Stomach (tissue), 9 donors: ENCODE data around the gene MTMR12. TPM values are rescaled to one million over a fixed set of nuclear protein-coding genes. Genes with fewer than 3 reads are reported as not detected.

Experiments
- DNase-seq, 2 donors: peaks; one replicate each; pipeline versions ENCODE4 v3.0.0 to v3.0.0-alpha.2; 2013 to 2019
- H3K27ac ChIP-seq, 5 donors: fragments of 200-600 bp in 4 of 5; sonication (generic) in 4 of 5; one replicate each; pipeline ENCODE4 v1.5.1; 2013 to 2019; ENCODE audit warnings: mild to moderate bottlenecking in 1 of 5, moderate library complexity in 1 of 5
- H3K27me3 ChIP-seq, 3 donors: fragments of 200-600 bp; sonication (generic); one replicate each; pipeline ENCODE4 v1.5.1; 2017 to 2019; ENCODE audit warnings: mixed run types in 1 of 3
- H3K36me3 ChIP-seq, 4 donors: fragments of 200-600 bp; sonication (generic); 1 replicate in 3 of 4; 2 replicates in 1 of 4; pipeline ENCODE4 v1.5.1; 2016 to 2019
- H3K4me1 ChIP-seq, 4 donors: fragments of 200-600 bp; sonication (generic); one replicate each; pipeline ENCODE4 v1.5.1; 2016 to 2019
- H3K4me3 ChIP-seq, 4 donors: fragments of 200-600 bp; sonication (generic) in 3 of 4; one replicate each; pipeline ENCODE4 v1.5.1; 2016 to 2019; ENCODE audit warnings: mild to moderate bottlenecking in 1 of 4
- H3K9me3 ChIP-seq, 4 donors: fragments of 200-600 bp; sonication (generic); one replicate each; pipeline ENCODE4 v1.5.1; 2016 to 2019
- EP300 ChIP-seq: sonication (generic); formaldehyde crosslinking; IDR thresholded peaks from one replicate; pipeline ENCODE4 v1.6.1; 2017; ENCODE audit warnings: antibody characterized with exemption
- POLR2A ChIP-seq, 4 donors: fragments of 450-650 bp; IDR thresholded peaks; one replicate each; pipeline ENCODE4 v1.6.1; 2016; ENCODE audit warnings: antibody characterized with exemption in 4 of 4, control low read depth in 2 of 4, mild to moderate bottlenecking in 1 of 4, moderate library complexity in 1 of 4
- POLR2AphosphoS5 ChIP-seq, 3 donors: sonication (generic); formaldehyde crosslinking; IDR thresholded peaks; one replicate each; pipeline ENCODE4 v1.6.1; 2016; ENCODE audit warnings: antibody characterized with exemption in 3 of 3
- WGBS, 5 donors: extraction: QIAGEN DNeasy Blood & Tissue Kit in 3 of 5; methylation state at CpG; one replicate each; pipeline versions ENCODE4 v1.1.5 to v1.1.7; 2013 to 2018; 5-methylcytosine and 5-hydroxymethylcytosine counted together
- intact Hi-C: fragments of 100-400 bp; cut with DNase I; formaldehyde crosslinking; loops from one replicate; pipeline ENCODE4 v1.15.1; 2023; ENCODE audit warnings: low total_unique reads
- polyA plus RNA-seq, 3 donors: library from polyadenylated mRNA; stranded (reverse); fragments of 200-250 nt; gene quantifications; one replicate each; pipeline ENCODE4 v1.2.3, GENCODE V29; 2013
- total RNA-seq, 5 donors: library from RNA; depleted of rRNA; stranded (reverse); fragments of >200 nt; gene quantifications; one replicate each; pipeline versions ENCODE4 v1.1.0 to v1.2.3, GENCODE V29; 2014 to 2016
- TF ChIP-seq, protein P1 (sequence below), 7 experiments: fragments of 450-650 bp in 4 of 7; fragments of 200-600 bp in 3 of 7; sonication (generic) in 3 of 7; IDR thresholded peaks; one replicate each; pipeline ENCODE4 v1.5.1; 2016 to 2019; ENCODE audit warnings: antibody characterized with exemption in 7 of 7, control low read depth in 2 of 7, mild to moderate bottlenecking in 1 of 7
- donor health status: healthy with polysubstance abuse.
- donor health status: Bipolar disorder and iron deficiency.
- donor health status: healthy.

MTMR12 gene
- total and polyA plus RNA-seq, 8 donors = 7.2 to 51.9 (median 38.8) TPM

DNA sequence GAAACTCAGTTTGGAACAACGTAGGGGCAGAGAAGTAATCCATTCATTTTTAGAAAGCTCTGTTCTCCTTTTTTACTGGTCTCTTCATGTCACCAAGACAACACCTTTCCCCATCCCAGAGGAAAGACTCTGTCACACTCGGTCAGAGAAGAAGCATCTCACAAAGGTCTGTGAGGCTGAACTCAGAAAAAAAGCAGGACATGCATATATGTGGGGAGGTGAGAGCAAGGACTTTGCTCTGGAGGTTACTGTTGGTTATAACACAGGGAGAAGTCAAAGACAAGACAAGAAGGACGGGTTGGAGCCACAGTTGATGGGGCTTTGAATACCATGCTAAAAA is 19.2 kb upstream of the MTMR12 start:
- H3K27me3 ChIP-seq = no peaks in the 10 kb centered on the region
- no peaks in the 10 kb centered on the region for H3K36me3 ChIP-seq
- H3K27ac ChIP-seq = peak overlapping the region; percentile 48 to 78 (median 55)
- intact Hi-C loops = no loop called here
- TF ChIP-seq POLR2A (IDR thresholded peaks at IDR 0.05) (no peak), POLR2AphosphoS5 (IDR thresholded peaks at IDR 0.05) (no peak), EP300 (no peak)
- TF ChIP-seq, protein P1, sequence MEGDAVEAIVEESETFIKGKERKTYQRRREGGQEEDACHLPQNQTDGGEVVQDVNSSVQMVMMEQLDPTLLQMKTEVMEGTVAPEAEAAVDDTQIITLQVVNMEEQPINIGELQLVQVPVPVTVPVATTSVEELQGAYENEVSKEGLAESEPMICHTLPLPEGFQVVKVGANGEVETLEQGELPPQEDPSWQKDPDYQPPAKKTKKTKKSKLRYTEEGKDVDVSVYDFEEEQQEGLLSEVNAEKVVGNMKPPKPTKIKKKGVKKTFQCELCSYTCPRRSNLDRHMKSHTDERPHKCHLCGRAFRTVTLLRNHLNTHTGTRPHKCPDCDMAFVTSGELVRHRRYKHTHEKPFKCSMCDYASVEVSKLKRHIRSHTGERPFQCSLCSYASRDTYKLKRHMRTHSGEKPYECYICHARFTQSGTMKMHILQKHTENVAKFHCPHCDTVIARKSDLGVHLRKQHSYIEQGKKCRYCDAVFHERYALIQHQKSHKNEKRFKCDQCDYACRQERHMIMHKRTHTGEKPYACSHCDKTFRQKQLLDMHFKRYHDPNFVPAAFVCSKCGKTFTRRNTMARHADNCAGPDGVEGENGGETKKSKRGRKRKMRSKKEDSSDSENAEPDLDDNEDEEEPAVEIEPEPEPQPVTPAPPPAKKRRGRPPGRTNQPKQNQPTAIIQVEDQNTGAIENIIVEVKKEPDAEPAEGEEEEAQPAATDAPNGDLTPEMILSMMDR (IDR thresholded peaks at IDR 0.05) = no peak
- no peak for DNase-seq
- H3K9me3 ChIP-seq = no peaks in the 10 kb centered on the region
- no peak overlapping the region for H3K4me3 ChIP-seq
- 30 to 44% (median 40%) methylated on average over 3 of the region's 3 CpGs for WGBS, 5 donors
- H3K4me1 ChIP-seq = peaks cover 23 to 32% (median 27%) of the 10 kb centered on the region in 4 donors

DNA sequence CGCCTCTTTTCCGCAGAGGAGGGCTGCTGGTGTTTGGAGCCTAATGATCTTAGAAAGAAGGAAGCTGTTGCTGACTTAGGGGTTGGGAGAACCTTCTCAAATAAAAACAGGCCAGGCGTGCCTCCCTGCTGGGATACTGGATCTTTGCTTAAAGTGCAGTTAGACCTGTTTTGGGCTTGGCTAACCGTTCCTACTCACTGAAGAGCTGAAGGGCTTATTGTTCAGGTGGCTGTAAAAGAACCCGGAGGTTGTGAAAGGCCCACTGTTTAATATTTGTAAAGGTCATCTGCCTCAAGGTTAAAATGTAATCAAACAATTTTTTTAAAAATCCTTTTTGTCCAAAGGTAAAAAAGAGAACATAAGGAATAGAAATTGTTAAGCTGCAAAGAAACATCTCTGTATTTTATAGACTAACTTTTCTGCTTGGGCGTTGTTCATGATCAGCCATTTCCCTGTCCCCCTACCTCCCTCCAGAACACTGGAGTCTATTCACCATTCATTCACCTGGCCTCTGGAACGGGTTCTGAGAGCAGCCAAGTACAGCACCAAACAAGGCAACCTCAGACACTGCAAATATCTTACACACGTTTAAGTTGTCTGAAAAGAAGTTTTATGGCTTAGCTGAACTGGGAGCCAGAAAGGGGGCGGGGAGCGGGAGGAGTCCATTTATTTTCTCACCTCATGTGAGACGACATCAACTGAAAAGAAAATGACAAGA is 18.6 kb upstream of the MTMR12 start:
- H3K4me1 ChIP-seq = peaks cover 23 to 32% (median 27%) of the 10 kb centered on the region in 4 donors
- peak overlapping the region; percentile 48 to 78 (median 64) for H3K27ac ChIP-seq
- no peak overlapping the region for H3K4me3 ChIP-seq
- 30 to 47% (median 34%) methylated on average over 11 of the region's 11 CpGs for WGBS, 5 donors
- H3K9me3 ChIP-seq = no peaks in the 10 kb centered on the region
- TF ChIP-seq POLR2A (IDR thresholded peaks at IDR 0.05) (no peak), POLR2AphosphoS5 (IDR thresholded peaks at IDR 0.05) (peak in 1 of 3 donors; percentile 71)
- peak; percentile 72 to 89 for DNase-seq
- intact Hi-C loops = no loop called here
- H3K27me3 ChIP-seq = no peaks in the 10 kb centered on the region
- H3K36me3 ChIP-seq = no peaks in the 10 kb centered on the region

DNA sequence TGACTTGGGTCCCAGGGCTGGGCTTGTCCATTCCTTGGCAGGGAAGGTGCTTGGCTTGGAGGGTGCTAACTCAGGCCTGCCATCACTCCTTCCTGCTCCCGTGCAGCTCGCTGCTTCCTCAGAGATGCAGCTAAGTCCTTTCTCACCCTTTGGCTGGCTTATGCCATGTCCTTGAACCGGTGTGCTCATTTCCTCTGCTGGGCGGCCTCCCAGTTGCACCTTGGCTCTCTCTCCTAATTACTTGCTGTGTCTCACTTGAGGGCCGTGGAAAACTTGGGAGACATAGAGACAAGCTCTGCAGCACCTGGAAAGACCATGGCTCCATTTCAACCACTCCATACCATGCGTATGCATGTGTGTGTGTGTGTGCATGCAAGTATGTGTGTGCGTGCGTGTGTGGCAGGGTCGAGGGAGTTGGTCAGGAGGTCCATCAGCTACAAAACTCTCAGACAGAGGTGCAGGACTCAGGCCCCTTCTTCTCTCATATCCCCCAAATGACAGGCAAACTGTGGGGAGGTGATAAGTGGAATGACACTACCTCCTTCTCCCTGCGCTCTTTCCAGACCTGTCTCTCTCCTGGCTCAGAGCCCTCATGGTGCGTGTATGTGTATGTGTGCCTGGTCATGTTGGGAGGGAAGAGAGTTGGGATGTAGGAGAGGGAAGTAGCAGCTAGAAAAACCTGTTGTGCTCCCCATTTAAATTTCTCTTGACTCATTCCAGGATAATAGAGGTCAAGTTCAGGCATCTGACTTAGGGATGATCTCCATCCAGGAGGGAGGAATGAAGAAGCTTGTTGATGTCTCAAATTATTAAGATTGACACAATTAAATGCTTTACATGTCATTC is 17.6 kb upstream of the MTMR12 start:
- Histone ChIP-seq H3K4me3 (no peak overlapping the region), H3K4me1 (peaks cover 23 to 32% (median 27%) of the 10 kb centered on the region in 4 donors), H3K27me3 (no peaks in the 10 kb centered on the region), H3K27ac (peak overlapping the region; percentile 48 to 78 (median 55)), H3K36me3 (no peaks in the 10 kb centered on the region), H3K9me3 (no peaks in the 10 kb centered on the region)
- WGBS, 5 donors = 48 to 61% (median 53%) methylated on average over 11 of the region's 11 CpGs
- intact Hi-C loops = no loop called here
- TF ChIP-seq POLR2A (IDR thresholded peaks at IDR 0.05) (no peak), EP300 (no peak), POLR2AphosphoS5 (IDR thresholded peaks at IDR 0.05) (no peak)
- TF ChIP-seq, protein P1 (IDR thresholded peaks at IDR 0.05) = no peak
- peak in 1 of 2 donors; percentile 50 for DNase-seq

DNA sequence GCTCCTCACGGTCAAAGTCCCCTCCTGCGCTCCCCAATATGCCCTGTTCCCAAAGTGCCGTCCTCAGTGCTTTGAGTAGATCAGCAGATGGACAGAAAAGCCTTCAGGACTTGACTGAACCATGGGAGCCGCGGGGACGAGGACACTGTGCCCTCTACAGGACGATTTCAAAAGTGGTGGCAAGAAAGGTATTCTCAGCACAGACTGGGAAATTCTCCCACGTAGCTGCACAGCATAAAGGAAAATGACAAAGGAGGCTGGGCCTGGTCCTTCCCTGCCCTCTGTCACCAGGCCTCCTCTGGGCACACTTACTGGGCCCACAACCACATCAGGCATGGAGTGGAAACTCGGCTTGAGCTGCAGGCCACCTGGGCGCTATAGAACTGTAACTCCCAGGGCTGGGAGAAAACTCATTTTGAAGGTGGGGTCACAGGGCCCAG is 16.7 kb upstream of the MTMR12 start:
- Histone ChIP-seq H3K36me3 (no peaks in the 10 kb centered on the region), H3K4me3 (no peak overlapping the region), H3K9me3 (no peaks in the 10 kb centered on the region), H3K27me3 (no peaks in the 10 kb centered on the region), H3K4me1 (peaks cover 23 to 32% (median 27%) of the 10 kb centered on the region in 4 donors), H3K27ac (peak overlapping the region; percentile 48 to 78 (median 55))
- TF ChIP-seq, protein P1 (IDR thresholded peaks at IDR 0.05) = peak in 5 of 7 experiments; percentile 53 to 76 (median 68)
- TF ChIP-seq POLR2AphosphoS5 (IDR thresholded peaks at IDR 0.05) (peak in 1 of 3 donors; percentile 39), EP300 (no peak)
- WGBS, 5 donors = 17 to 37% (median 24%) methylated on average over 10 of the region's 10 CpGs
- DNase-seq = peak; percentile 76 to 83
- intact Hi-C loops = loop anchor here (10.0 kb wide), 1 partner anchor 95 kb away; no protein-coding TSS in a partner anchor
